ENCODE results near the gene SPON1.
"Not testable (repeated sequence)": the region's sequence is repeated elsewhere in the genome, so short reads cannot be mapped to it uniquely, and the experiment has no call there.

The SPON1 gene

DNA sequence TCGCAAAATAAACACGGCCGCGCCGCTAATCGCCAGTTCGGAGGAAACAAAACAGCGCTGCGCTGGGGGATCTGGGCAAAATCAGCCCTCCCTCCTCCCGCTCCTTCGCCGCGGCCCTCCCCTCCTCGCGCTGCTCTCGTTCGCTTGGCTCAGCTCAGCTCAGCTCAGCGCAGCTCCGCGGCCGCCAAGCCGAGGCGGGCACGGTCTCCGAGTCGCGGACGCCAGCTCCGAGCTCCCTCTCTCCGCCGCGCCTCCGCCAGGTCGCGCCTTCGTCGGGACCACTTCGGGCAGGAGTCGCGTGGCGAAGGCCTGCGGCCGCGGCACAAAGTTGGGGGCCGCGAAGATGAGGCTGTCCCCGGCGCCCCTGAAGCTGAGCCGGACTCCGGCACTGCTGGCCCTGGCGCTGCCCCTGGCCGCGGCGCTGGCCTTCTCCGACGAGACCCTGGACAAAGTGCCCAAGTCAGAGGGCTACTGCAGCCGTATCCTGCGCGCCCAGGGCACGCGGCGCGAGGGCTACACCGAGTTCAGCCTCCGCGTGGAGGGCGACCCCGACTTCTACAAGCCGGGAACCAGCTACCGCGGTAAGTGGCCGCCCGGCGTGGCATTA is at the start of gene SPON1:
TSS of gene SPON1 (plus strand) at position 162 of the 607 bp plus-strand sequence. CDS start at position 344, 182 bp downstream.
- no peak for FAIRE-seq

DNA sequence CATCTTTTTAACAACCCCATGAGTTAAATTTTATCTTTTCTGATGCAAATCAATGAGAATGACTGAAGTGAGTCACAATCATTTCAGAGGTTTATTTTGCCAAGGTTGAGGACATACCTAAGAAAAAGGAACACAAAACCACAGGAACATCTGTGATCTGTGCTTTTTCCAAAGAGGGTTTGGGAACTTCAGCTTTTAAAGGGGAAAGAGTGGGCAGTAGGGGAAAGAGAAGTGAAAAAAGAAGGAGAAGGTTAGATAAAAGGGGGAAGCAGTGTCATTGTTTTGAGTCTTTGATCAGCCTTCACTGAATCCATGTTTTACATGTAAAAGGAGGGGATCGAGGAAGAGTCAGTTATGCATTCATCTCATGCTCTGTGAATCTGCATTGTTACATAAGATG is 45.3 kb upstream of the SPON1 start:
- FAIRE-seq: no peak

DNA sequence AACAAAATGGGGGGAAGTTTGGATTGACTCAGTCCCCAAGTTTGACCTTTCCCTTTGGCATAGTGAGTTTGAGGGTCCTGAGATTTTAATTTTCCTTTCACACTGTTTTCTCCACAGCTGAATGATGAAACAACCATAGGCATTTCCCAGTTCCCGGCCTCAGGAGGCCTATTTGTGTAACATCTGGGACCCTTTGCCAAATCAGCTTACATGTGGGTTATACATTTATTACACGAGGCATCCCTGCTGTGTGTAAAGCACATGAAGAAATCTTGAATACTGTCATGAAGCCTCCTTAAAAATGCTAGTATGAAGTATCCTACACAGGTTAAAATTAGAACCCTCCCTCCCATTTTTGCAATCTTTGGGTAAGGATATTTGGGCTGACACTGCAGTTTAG is 44.6 kb upstream of the SPON1 start:
- FAIRE-seq: no peak

DNA sequence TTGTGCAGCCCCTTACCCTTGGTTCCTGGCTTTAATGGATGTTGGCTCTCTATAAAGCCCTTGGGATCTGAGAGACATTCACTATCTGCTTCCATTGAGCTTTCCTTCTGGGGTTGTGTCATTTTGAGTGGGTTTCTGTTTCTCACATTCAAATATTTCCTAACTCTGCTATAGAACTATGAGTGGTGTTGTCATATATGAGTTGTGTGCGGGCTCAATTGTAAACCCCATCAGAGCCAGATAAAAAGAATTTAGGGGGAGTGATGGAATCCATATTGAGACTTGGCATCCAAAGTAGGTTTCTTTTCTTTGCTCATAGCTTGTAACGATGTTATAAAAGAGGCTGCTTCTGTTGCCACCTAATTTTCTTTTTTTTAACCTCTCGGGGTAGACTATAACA is 41.8 kb upstream of the SPON1 start:
- no peak for FAIRE-seq

DNA sequence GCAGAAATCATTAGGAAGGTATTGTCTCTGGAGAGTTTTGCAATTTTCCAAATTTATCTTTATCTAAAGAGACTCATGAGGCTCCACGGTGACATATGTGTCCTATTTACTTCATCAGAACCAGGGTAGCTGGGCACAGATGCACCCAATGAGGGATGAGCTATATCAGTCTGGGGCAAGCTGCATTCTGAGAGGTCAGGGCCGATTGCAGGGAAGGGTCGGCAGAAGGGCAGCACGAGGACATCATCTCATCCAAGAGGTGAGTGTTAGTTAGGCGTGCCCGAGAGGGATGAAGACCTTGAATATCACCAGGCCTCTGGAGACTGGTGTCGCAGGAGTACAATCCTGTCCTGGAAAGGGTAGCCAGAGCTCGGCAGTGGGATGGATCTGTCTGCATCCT is 41.0 kb upstream of the SPON1 start:
- no peak for FAIRE-seq

DNA sequence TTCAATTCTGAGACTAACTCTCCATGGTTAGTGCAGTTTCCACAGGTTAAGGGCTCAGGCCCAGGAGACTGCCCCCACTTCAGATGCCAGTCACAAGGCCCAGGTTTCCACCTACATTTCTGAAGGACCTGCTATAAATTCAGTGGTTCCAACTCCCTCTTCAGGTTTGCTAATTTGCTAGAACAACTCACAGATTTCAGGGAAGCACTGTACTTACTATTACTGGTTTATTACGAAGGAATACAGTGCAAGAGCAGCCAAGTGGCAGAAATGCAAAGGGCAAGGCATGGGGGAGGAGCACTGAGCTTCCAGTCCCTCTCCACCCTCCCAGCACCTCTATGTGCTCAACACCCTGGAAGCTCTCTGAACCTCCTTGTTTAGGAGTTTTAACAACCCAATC is 39.3 kb upstream of the SPON1 start:
- no peak for FAIRE-seq

DNA sequence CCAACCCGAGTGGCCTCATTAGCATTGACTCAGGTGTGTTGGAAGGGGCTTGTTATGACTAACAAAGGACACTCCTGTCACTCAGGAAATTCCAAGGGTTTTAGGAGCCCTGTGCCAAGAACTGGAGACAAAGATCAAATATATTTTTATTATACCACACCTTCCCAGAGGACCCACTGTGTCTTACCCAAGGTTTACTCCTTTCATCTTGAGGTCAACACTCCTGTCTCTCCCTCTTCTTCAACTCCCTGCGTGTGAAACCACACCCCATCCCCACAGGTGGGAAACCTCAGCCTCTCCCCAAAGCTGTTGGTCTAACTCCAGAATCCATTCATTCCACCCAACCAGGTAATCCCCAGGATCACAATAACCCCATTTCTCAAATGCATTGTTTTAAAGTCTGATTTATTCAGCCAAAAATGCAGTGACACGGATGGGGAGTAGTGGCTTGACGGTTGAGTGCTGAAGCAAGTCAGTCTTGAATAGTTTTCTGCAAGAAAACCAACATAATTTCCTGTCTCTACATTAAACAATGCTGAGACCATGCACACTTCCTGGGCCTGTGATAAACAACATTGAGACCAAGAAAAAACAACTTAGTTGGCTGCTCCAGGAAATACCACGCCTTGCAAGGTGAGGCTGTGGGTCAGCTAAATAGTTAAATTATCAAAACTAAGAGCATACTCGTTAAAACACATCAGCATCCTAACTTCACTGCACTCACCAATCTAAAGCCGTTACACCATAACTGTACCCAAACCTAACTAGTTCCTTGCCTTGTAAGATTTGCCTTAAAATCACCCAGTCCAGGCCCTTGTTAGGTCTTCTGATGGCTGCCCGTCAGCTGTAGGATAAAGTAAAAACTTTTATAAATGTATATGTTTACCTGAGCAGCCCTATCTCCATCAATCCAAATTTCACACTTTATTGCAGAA is 38.5 kb upstream of the SPON1 start:
- FAIRE-seq: no peak

DNA sequence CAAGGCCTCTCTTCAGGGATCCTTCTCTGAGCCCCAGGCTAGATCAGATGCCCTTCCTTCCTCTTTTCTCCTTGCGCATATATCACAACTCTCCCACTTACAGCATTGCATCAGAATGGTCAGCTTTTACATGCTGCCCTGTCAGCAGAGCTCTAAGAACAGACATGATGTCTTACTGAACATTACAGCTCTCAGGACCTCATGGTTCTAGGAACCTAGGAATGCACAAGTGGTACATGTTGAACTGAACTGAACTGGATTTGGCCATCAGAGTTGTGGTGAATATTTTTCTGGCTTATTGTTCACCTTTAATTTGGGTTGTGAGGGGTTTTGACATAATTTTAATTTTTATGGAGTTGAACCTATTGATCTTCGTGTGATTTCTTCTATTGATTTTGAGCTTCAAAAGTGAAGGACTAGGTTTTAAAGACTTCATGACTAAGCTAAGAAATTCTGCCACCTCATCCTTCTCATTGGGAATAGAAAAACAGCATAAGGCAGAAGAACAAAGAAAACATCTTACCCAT is 37.7 kb upstream of the SPON1 start:
- FAIRE-seq: no peak

DNA sequence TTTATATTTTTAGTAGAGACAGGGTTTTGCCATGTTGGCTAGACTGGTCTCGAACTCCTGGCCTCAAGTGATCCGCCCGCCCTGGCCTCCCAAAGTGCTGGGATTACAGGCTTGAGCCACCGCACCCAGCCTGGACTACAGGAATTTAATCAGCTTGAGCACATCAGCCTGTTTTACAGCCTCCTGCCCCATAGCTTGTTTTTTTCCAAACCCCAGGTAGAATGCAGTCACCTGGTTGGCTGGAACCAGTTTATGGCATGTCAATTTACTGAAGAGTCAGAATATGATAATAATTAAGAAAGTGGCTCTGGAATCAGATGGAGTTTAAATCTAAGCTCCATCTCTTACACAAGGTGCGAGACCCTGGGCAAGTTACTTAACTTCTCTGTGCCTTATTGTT is 36.2 kb upstream of the SPON1 start:
- not testable (repeated sequence) for FAIRE-seq

DNA sequence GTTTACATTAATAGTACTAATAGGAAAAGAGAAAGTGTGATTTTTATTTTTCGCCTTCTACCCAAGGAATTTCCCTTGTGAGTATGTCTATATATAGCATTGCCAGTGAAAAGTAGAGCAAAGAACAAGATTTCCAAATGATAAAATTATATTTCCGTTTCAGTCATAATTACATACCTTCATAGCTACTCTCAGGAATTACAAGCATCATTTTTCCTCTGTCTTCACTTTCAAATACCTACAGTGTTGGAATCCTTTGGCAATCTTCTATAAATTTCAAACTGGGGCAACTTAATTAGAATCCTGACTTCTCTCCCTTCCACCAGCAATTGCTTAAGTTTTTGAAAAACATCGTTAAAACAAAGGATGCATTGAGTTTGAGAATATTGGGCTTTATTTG is 35.5 kb upstream of the SPON1 start:
- no peak for FAIRE-seq

DNA sequence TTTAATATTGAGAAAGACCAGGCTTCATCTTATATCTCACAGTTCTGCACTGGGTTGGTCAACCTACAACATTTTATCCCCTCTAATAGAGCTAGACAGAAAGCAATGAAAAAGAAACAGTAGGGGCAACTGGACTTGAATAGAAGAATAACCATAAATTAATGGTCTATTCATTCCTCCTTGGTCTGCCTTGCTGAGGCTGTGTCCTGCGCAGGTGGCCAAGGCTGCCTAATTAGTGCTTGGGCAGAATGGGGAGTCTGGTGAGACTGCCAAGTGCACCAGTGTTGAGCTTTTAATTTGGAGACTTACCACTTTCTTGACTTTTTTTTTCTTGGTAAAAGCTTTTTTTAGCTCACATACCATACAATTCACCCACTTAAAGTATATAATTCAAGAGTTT is 35.0 kb upstream of the SPON1 start:
- no peak for FAIRE-seq

DNA sequence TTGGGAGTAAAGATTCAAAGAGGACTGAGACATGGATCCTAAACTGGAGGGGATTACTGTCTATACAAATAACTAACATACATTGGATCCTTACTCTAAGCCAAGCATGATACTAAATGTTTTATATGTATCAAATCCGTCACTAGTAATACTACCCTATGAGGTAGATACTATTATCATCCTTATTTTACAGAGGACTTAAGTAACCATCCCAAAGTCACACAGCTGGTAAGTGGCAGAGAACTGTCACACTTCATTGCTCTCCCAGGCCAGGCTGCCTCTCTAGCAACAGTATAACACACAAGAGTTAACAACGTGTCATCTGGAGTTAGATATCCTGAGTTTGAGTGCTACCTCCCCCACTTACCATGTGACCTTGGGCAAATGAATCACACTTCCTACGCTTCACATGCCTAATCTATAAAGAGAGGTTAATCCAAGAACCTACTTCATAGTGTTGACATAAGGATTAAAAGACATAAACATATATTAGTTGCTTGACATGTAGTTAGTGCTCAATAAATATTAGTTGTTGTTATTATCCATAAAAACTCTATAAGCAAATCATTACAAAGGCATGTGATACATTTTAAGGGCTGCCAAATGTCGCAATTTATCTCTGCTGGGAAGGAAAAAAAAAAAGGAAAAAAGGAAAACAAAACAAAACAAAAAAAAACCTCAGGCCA is 33.8 kb upstream of the SPON1 start:
- FAIRE-seq: no peak

DNA sequence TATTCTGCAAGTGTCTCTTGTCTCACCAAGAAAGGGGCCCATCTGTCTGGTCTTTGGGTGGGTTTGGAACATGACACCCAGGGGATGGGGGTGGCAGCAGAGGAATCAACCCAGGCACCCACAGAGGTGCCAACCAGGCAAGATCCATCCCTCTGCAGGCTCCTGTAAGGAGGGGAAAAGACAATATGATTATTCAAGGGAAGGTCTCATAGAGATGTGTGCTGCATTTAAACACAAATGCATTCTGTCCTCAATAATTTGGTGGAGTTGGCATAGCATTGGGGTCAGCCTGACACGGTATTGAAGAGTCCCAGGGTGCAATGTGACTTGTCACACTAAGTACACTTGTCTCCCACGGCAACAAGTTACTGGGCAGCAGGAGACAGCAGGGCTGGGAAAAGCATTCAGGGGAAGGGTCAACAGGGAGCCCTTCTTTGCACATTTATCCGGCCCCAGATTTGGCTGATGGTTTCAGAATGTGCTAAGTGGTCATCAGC is 33.1 kb upstream of the SPON1 start:
- FAIRE-seq: no peak

DNA sequence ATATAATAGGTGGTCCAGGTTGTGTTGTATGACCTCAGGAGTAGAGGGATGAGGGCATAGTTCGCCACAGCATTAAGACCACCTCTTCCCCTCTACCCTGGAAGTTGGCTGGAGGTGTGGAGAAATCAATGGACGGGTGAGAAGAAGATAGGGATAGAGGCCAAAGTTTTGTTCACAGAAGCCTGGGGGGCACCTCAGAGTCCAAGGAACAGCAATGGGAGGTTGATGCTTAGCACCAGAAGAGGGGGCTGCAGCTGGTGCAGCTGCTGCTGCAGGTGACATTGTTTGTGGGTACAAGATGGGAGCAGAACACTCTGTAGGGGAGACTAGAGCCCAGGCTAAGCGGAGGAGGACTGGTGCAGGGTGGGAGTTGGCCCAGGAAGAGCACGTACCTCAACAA is 31.2 kb upstream of the SPON1 start:
- no peak for FAIRE-seq

DNA sequence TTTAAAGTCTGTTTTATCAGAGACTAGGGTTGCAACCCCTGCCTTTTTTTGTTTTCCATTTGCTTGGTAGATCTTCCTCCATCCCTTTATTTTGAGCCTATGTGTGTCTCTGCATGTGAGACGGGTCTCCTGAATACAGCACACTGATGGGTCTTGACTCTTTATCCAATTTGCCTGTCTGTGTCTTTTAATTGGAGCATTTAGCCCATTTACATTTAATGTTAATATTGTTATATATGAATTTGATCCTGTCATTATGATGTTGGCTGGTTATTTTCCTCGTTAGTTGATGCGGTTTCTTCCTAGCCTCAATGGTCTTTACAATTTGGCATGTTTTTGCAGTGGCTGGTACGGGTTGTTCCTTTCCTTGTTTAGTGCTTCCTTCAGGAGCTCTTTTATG is 25.4 kb upstream of the SPON1 start:
- FAIRE-seq: not testable (repeated sequence)

DNA sequence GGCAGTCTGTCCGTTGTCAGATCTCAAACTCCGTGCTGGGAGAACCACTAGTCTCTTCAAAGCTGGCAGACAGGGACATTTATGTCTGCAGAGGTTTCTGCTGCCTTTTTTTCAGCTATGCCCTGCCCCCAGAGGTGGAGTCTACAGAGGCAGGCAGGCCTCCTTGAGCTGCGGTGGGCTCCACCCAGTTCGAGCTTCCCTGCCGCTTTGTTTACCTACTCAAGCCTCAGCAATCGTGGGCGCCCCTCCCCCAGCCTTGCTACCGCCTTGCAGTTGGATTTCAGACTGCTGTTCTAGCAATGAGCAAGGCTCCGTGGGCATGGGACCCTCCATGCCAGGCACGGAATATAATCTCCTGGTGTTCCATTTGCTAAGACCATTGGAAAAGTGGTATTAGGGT is 23.7 kb upstream of the SPON1 start:
- not testable (repeated sequence) for FAIRE-seq

DNA sequence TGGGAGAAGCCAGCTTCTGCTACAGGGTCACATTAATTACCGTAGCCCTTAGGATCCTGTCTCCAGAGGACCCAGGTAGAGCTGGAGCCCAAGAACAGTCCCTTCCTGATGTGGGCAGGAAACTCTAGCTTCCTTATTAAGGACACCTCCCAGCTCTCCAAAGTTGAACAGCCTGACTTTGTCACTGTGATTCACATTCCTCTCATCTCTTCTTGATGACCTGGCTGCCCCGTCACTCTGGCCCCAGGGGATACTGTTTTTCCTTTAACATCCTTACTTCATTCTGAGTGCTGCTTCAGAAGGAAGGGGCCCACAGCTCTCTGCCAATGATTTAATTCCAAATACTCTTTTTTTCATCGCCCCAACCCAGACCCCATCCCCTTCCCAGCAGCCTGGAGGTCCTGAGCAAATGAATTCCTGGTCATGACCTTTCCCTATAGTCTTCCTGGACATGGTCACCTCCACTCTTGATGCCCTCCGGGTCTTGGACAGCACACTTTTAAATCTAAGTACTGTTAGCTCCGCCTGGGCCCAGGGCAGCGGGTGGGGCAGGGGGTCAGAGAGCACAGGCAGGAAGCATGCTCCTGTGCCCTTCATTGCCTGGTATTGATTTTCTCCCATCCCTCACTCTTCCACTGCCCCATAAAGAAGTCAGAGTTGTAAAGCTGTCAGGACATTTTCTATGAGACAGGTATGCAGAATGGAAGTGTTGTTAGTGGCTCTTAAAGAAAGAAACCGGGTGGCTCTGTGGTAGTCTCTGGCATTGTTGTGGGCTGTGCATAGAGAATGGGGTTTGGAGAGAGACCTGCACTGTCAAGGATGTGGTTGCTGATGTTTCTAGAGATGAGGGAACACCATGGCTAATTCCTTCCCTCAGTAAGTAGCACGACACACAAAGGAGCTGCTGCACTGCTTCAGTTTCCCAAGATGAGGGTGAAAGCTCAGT is 22.3 kb upstream of the SPON1 start:
- FAIRE-seq: no peak

DNA sequence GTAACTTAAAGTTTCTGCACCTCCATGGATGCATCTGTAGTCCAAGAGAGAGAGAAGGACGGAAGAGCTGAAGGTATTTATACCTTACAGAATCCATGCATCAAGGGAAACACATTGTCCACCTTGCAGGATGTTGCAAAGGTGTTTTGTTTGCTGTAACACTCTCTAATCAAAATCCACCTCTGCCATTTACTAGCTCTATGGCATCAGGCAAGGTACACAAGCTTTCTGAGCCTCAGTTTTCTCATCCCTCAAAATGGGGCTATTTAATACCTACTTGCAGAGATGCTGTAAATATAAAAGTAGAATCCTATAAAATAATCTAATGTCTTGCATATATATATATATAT is 21.6 kb upstream of the SPON1 start:
- no peak for FAIRE-seq

DNA sequence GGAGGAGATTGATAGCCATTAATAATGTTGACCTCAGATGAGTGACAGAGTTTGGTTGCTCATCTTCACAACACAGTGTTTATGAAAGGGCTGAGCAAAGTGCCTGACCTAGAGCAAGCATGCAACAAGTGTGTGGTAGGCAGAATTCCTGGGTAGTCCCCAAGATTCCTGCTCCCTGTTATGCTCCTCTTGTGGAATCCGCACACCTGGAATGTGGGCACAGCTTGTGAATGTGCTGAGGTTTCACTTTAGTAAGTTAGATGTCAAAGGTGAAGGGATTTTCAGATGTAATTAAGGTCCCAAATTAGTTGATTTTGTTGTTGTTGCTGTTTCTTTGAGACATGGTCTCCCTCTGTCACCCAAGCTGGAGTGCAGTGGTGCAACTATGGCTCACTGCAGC is 20.7 kb upstream of the SPON1 start:
- no peak for FAIRE-seq

DNA sequence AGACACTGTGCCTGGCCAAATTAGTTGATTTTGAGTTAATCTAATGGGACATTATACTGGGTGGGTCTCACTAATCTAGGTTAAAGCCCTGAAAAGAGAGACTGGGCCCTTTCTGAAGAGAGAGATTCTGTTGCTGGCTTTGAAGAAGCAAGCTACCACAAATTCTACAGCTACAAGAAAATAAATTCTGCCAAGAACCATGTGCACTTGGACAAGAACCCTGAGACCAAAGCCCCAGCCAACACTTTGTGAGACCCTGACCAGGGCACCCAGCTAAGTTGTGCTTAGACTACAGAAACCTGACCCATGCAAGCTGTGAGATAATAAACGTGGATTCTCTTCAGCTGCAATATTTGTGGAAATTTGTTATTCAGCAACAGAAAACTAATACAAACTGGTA is 20.1 kb upstream of the SPON1 start:
- no peak for FAIRE-seq

DNA sequence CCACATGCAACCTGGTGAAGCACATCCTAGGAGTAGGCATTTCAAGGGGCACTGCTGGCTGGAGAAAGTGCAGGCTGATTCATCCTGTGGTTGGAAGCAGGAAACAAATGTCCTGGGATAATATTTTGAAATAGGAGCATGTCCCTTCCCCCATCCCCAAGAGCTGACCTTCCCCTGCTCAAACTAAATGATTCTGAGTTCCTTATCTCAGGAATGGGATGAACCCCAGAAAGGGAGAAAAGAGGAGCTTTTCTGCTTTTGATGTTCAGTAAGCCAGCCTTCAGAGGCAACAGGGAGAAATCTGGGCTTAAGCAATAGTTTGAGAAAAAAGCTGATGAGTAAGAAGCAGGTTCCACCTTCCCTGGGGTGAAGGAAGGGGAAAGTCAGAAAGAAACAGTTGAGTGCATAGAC is 19.5 kb upstream of the SPON1 start:
- no peak for FAIRE-seq

DNA sequence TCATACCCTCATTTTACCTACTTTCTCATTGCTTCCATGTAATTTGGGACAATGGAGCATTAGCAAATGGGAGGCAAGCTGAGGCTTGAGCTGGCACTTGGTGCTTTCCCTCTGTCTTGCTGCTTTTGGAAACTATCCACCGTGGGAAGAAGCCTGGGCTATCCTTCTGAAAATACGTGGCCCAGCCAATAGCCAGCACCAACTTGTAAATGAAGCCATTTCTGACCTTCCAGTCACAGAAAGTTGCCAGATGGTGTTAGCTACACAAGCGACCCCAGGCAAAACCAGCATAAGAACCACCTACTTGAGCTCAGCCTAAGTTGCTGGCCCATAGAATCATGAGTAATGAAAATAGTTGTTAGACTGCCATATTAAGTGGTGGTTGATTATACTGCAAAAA is 18.5 kb upstream of the SPON1 start:
- no peak for FAIRE-seq

Data from A204.1 (cell line).